CD1c-positive myeloid dendritic cell (primary cell): ENCODE data around the gene ZDHHC6.
"Not testable (repeated sequence)": the region's sequence is repeated elsewhere in the genome, so short reads cannot be mapped to it uniquely, and the experiment has no call there.

Source experiments
- DNase-seq: peaks from one replicate; pipeline ENCODE4 v3.0.0-alpha.2; 2016; ENCODE audit errors: extremely low spot score

Gene ZDHHC6, protein sequence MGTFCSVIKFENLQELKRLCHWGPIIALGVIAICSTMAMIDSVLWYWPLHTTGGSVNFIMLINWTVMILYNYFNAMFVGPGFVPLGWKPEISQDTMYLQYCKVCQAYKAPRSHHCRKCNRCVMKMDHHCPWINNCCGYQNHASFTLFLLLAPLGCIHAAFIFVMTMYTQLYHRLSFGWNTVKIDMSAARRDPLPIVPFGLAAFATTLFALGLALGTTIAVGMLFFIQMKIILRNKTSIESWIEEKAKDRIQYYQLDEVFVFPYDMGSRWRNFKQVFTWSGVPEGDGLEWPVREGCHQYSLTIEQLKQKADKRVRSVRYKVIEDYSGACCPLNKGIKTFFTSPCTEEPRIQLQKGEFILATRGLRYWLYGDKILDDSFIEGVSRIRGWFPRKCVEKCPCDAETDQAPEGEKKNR

DNA sequence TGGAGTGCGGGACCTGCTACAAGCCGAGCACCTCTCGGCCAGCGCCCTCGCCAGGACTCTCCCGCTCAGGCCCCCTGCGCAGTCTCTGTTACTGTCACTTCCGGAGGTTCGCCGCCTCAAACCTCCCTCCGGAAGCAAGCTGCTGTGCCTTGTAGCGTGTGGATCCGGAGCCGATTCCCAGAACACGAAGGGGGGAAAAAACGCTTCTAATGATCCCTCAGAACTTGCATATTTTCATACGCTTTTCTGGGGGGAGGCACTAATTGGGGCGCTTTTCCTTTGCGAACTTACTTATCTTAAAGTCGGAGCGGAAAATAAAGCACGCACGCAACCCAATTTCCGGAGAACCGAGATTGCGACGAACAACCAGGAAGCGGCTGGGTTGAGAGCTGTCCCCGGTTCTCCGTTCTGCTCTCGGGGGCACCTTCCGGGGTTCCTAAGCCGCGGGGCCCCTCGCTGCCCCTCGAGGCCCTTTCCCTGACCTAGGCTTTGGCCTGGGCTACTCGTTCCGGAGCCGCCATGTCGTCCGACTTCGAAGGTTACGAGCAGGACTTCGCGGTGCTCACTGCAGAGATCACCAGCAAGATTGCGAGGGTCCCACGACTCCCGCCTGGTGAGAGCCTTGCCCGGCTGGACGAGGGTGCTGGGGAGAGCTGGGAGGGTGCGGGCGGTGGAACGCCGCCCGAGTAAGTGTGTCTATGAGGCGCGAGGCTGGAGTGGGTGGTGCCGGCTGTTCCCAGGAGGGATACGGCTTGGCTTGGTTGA lies at the start of gene ZDHHC6, which contains the start of gene VTI1A:
TSS of gene ZDHHC6 (minus strand) at position 60 of the 765 bp plus-strand sequence. CDS start 1,478 bp downstream, outside the sequence.
TSS of gene VTI1A (plus strand) at position 361 of the 765 bp plus-strand sequence. CDS start at position 520, 159 bp downstream.
- peak; percentile 91 for DNase-seq

DNA sequence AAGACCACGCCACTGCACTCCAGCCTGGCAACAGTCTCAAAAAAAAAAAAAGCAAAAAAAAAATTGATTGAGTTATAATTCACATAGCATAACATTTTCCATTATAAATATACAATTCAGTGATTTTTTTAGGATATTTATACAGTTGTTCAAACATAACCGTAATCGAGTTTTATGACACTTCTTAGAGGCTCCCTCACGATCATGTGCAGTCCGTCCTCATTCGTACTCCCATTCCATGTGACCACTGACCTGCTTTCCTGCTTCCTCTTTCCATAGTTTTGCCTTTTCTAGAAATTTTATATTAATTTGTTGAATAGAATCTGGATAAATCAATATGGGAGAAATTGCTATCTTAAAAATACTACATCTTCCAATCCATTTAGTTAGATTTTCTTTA lies 46.0 kb upstream of the ZDHHC6 start:
- DNase-seq = no peak

DNA sequence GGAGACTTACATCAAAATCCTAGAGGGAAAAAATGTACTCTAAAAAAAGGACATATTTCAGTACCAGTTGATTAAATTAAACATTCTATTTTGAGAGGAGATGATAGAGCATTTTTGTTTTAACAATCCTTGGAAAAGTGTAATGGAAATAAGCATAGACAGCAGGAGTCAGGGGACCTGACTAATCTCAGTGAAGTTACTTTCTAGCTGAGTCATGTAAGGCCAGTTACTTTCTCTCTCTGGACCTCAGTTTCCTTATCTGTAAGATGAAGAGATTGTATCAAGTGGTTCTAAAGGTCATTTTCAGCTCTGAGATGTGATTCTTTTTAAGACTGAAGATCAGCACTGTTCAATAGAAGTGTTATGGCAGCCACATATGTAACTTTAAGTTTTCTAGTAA lies 44.4 kb upstream of the ZDHHC6 start:
- no peak for DNase-seq

DNA sequence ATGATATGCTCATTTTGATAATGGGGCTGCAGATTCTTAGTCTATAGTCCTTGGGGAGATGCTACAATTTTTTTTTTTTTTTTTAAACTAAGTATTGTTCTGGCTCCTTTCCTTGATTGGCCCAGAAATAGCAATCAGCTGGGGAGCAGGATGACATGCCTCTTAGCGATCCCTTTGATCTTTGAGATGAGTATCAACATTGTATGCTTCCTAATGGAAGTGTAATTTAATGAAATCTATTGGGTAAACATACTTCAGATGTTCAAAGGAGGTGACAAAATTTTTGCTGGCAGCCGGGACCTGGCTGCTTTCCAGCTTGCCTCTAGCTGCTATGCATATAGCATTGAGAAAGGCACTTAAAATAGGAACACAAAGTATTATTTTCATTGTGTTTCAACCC lies 43.8 kb upstream of the ZDHHC6 start:
- DNase-seq = no peak

DNA sequence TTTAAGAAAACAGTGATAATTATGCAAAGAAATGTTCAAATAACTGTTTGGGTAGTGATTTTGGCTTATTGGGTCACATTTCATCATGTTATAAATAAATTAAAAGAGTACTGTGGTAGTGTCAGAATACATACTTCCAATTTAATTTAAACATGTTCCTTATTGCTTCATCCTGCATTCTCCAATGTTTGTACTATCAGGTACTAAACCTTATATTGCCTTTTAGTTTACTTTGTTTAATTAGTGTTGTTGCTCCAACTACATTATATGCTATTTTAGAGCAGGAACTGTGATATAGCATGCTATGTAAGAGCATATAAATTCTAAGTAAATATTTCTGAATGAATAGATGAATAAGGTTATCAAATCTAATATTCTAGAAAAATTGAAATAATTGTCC lies 41.2 kb upstream of the ZDHHC6 start:
- no peak for DNase-seq

DNA sequence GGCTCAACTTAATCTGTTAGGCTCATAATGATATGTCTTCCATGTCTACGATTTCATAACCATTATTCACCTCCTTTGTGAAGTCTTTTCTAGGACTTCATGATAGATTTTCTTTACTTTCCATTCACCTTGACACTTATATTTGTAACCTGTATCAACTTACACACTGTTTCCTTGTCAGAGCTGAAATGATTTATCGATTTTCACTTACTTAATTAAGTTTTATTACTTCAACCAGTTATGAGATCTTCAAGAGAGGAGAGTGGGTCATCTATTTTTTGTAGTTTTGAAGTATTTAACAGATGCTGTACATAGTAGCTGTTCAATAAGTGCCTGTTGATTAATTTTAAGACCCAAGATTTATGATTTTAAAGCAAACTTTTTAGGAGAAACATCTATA lies 37.7 kb upstream of the ZDHHC6 start:
- no peak for DNase-seq

DNA sequence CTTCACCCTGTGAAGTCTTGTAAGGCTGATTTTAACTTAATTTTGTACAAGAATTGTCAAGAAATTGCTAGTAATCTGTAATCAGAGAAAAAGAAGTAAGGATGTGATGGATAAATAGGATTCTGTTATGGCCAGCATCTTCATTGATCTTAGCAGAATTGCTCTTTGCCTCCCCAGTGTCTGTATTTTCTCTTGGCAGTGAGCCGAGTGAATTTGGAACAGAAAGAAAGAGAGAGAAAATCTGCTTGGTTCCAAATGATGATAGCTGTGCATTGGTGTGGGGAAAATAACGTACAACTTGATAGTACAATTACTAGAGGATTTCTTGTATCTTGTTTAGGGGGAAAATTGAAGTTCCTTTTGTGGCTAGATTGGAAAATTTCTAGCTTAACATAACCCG lies 34.9 kb upstream of the ZDHHC6 start:
- DNase-seq = no peak

DNA sequence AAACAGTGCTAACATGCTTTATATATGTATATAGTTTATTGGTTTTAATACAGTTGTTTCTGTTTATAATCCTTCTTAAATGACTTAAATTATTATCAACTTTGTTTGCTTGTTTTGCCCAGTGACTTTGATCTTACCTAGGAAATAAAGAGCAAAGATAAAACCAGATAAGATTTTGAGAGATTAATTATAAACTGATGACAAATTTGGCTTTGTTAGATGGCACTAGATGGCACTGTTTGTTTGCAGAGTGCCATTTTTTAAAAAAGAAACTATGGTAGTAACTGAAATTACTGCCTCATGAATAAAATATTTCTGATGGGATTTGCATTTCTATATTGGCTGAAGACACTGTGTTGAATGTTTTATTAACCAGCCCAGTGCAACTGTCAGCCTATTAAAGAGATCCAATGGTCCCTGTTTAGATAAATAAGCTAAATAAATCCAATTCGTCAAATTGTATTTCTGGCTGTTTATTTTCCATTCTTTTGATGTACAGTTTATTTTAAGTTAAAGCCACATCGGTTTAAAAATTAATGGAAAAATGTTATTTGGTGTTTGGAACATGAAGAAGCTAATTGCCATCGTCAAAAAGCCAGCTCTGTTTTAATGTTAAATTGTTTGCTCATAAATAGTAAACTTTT lies 29.0 kb upstream of the ZDHHC6 start:
- DNase-seq = no peak

DNA sequence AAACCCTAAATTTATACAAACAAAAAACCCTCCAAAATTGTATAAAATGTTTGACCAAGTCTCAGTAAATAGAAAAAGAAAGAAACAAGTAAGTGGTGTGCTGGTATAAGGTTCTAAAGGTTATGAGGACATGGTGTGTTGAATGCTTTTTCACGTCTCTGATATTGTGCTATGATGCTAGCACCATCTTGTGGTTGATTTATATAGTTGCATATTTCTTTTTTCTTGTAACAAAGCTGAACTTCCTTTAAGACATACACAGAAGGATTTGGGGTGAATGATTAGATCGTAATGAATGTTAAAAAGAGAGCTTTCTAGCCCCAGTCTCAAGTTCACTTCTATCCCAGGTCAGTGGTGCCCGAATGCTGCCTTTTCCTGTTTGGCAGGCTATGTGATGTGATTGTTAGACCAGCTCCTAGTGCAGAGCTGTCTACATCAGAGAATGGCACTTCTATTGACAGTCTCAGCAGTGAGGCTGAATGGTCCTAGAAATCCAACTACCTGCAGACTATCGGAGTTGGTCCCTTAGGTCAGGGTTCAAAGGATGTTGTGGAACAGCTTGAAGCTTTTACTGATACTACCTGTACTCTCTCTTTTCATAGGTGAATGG lies 25.3 kb upstream of the ZDHHC6 start:
- peak; percentile 49 for DNase-seq

DNA sequence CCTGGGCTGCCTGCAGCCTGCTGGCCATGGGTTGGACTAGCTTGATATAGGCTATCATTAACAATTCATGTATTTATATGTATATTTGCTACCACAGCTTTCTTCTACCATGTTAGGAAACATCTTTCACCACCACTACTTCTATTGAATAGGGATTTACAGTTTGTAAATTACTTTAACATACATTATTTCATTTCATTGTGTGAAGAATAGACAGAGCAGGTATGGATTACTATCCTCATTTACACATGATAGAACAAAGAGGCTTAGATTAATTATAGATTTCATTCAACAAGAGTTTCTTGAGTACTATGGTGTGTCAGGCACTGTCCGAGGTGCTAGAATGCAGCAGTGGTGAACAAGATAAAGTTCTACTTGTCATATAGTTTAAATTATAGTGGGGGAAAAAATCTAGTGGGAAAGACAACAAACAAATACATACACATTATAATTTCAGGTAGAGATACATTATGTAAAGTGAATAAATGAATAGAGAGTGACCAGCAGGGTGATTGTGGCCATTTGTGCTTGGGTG lies 20.9 kb upstream of the ZDHHC6 start:
- DNase-seq = no peak

DNA sequence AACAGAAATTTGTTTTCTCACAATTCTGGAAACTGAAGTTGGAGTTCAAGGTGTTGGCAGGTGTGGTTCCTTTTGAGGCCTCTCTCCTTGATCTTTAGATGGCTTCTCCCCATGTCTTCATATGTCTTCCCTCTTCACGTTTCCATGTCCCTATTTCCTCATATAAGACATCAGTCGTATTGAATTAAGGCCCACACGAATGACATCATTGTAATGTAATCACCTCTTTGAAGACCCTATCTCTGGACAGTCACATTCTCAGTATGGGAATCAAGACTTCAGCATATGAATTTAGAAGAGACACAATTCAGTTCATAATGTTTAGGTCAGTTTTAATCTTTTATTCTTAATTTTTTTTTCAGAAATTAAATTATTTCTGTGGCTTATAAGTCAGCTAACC lies 20.1 kb upstream of the ZDHHC6 start:
- no peak for DNase-seq

DNA sequence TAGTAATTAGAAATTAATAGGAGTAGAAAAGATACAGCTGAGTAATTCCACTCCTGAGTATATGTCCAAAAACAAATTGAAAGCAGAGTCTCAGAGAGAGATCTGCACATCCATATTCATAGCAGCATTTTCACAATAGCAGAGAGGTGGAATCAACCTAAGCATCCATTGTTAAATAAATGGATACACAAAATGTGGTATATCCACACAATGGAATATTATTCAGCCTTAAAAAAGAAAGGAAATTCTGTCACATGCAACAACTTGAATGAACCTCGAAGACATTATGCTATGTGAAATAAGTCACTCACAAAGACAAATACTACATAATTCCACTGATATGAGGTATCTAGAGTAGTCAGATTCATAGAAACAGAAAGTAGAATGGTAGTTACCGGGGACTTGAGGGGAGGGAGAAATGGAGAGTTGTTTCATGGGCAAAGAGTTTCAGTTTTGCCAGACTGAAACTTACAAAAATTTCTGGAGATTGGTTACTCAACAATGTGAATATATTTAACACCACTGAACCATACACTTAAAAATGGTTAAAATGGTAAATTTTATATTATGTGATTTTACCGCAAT lies 18.7 kb upstream of the ZDHHC6 start:
- no peak for DNase-seq

DNA sequence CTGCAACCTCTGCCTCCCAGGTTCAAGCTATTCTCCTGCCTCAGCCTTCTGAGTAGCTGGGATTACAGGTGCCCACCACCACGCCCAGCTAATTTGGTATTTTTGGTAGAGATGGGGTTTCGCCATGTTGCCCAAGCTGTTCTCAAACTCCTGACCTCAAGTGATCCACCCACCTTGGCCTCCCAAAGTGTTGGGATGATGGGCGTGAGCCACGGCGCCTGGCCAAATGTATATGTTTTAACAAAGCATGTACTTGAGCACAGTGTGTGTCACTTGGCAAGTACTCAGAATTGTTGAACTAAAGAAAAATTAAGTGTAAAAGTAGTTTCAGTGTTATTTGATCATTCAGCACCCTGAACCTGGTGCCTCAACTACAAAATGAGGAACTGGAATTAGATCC lies 17.4 kb upstream of the ZDHHC6 start:
- DNase-seq = not testable (repeated sequence)

DNA sequence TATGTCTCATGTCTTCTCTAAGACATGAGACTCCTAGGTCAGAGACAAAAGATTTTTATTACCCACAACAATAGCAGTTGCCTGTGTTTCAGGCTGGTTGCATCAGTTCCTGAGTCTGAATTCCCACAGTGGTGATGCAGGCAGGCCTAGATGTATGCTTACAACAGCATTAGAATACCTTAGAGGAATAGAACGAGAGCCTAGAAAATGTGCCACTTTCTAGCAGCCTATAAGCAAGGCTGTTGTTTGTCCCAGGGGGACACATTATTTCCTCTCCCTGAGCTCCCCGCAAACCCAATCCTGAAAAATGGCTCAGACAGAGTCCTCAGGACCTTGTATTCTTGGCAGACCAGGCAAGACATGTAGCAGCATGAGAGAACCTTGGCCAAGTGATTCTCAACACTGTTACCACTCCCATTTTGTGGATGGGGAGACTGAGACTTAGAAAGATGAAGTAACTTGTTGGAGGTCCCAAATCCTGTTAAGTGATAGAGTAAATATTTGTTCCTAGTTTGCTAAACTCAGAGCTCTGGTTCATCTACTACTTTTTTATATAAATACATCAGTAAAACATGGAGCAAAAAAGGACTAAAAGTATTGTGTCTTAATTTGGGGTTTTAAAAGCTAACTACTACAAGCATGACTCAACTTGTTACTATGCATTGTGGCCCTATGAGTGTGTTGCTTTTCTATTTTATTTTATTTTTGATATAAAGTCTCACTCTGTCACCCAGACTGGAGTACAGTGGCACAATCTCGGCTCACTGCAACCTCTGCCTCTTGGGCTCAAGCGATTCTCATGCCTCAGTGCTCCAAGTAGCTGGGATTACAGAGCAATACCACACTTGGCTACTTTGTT lies 14.5 kb upstream of the ZDHHC6 start:
- DNase-seq = no peak

DNA sequence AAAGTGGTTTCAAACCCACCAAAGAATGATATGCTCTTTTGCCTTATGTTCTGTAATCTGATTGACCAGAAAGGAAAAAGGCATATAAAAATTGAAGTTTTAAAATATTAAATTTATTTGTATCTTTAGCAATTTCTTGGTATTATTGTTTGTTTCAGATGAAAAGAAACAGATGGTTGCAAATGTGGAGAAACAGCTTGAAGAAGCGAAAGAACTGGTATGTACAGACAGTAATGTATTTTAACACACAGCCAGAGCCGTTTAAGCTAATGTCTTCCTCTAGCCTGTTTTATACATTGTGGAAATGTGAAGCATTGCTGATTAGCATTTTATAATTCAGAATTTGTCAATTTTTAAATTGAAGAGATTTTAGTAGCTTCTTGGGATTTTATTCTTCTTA lies 13.7 kb upstream of the ZDHHC6 start:
- DNase-seq = no peak

DNA sequence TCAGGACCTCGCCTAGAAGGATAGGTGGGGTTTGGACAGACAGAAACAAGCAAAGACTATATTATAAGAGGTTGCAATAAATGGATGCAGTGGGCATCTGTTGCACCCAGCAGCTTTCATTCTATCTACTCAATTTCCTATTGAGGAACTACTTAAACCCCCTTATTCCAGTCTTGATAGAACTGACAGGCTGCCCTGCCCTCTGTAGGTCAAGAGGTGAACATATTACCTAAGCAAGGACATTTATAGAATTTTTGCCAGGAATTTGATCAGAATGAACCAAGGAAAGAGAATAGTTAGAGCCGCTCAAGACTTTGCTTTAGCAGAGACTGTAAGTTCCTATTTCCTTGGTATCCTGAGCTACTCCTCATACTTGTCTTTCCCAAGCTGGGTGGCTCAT lies 9.8 kb upstream of the ZDHHC6 start:
- peak; percentile 5 for DNase-seq

DNA sequence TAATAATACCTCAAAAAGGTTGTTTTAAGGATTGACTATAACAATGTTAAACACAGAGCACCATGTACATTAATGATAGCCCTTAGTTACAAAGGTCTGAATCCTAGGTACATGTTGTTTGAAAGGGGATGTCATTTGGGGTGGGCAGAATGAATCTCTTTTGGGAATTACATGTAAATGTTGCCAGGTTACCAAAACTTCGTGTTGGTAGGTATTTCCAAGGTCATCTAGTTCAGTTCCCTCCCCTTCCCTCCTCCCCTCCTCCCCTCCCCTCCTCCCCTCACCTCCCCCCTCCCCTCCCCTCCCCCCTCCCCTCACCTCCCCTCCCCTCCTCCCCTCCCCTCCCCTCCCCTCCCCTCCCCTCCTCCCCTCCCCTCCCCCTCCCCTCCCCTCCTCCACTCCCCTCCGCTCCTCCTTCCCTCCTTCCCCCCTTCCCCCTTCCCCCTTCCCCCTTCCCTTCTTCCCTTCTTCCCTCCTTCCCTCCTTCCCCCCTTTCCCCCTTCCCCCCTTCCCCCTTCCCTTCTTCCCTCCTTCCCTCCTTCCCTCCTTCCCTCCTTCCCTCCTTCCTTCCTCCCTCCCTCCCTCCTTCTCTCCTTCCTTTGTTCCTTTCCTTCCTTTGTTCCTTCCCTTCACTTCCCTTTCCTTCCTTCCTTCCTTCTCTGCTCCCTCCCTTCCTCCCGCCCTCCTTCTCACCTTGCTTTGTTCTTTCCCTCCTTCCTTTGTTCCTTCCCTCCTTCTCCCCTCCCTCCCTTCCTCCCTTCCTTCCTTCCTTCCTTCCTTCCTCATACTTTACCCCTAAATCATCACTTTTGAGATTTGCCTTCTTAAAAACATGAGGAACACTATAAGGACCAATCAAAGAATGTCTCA lies 8.4 kb upstream of the ZDHHC6 start:
- no peak for DNase-seq

DNA sequence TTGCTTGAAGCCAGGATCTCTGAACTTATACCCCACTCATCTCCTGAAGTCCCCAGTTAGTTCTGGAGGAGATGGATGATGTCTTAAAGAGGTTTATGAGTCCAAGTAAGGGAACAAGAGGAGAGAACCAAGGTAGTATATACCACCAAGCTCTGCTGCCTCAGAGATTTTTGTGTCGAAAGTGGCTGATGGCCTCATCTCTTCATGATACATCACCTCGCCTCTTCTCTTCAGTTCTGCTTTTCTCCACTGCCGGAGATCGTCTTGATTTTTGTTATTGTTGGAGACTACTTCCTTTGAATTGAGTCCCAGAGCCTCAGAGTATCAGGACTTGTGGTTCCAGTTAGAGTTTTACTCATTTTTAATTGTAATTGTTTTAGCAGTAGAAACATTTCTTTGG lies 2.2 kb upstream of the ZDHHC6 start:
- peak; percentile 67 for DNase-seq

DNA sequence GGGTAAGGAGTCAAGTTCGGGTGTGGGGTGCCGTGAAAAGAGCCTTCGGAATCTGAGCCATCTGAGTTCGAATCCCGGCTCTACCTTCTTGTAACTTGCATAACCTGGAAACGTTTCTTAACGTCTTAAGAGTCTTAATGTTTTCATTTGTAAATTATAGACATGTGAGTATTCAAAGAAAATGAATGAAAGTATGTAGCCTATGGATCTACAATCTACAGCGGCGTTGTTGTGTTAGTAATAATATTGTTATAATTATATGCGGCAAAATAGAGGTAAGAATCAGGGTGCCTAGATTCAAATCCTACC lies 860 bp upstream of the ZDHHC6 start:
- no peak for DNase-seq
